Epithelial cell of proximal tubule (primary cell): ENCODE results near the gene GYG1. TPM values are rescaled to one million over a fixed set of nuclear protein-coding genes. Genes with fewer than 3 reads are reported as not detected.

Experiments
- DNase-seq: peaks from one replicate; pipeline ENCODE4 v3.0.0-alpha.2; 2011; ENCODE audit warnings: low read depth
- H3K4me3 ChIP-seq: 2 replicates; pipeline ENCODE4 v1.5.1; 2011; ENCODE audit warnings: low read depth, mild to moderate bottlenecking, low read length
- CTCF ChIP-seq: conservative IDR thresholded peaks from 2 replicates; pipeline ENCODE4 v1.5.1; 2012; ENCODE audit warnings: low read depth, mild to moderate bottlenecking, low read length
- total RNA-seq: library from RNA; depleted of rRNA; stranded (reverse); fragments of >200 nt; gene quantifications from 2 replicates; pipeline ENCODE4 v1.2.3, GENCODE V29; 2015

The GYG1 gene
- total RNA-seq, 1 donor from 2014 or later, result 18.0 TPM

GRCh38 chr3:148953094-148953493 lies 38.2 kb upstream of the GYG1 start:
- DNase-seq, result no peak
- TF ChIP-seq CTCF, result no peak
- no peak overlapping the region for H3K4me3 ChIP-seq

GRCh38 chr3:148954981-148955380 lies 36.4 kb upstream of the GYG1 start:
- no peak for TF ChIP-seq CTCF
- H3K4me3 ChIP-seq, result no peak overlapping the region
- no peak for DNase-seq

- TF ChIP-seq CTCF, result peak; percentile 76
- H3K4me3 ChIP-seq, result no peak overlapping the region
- DNase-seq, result peak; percentile 90
Measured at GRCh38 chr3:148955544-148956346, 35.6 kb upstream of the GYG1 start.

GRCh38 chr3:148957586-148957985 lies 33.8 kb upstream of the GYG1 start:
- TF ChIP-seq CTCF, result peak; percentile 45
- no peak overlapping the region for H3K4me3 ChIP-seq
- no peak for DNase-seq

GRCh38 chr3:148958696-148959095 lies 32.6 kb upstream of the GYG1 start:
- H3K4me3 ChIP-seq, result no peak overlapping the region
- DNase-seq, result no peak
- TF ChIP-seq CTCF, result no peak

- H3K4me3 ChIP-seq, result no peak overlapping the region
- DNase-seq, result peak; percentile 49
- TF ChIP-seq CTCF, result peak; percentile 54
Measured at GRCh38 chr3:148962513-148962912, 28.8 kb upstream of the GYG1 start.

- H3K4me3 ChIP-seq, result no peak overlapping the region
- TF ChIP-seq CTCF, result no peak
- no peak for DNase-seq
Measured at GRCh38 chr3:148964809-148965208, 26.5 kb upstream of the GYG1 start.
